Smooth muscle cell (in vitro differentiated cells): ENCODE data around the gene NCK2. TPM values are rescaled to one million over a fixed set of nuclear protein-coding genes. Genes with fewer than 3 reads are reported as not detected.

ENCODE experiments used
- DNase-seq: peaks from one replicate; lab custom pipeline; 2025; ENCODE audit not compliant: unreplicated experiment; lab: John Stamatoyannopoulos, UW
- H2AFZ ChIP-seq: fragments of 200-600 bp; sonication (generic); 2 replicates; pipeline ENCODE4 v1.6.0; 2016; ENCODE audit warnings: antibody characterized with exemption, low read depth, mild to moderate bottlenecking
- H3F3A ChIP-seq: fragments of 200-600 bp; sonication (generic); 2 replicates; pipeline ENCODE4 v1.6.0; 2017; ENCODE audit warnings: antibody characterized with exemption, low read depth
- H3K27ac ChIP-seq: fragments of 200-600 bp; sonication (generic); 2 replicates; pipeline ENCODE4 v1.5.1; 2016; ENCODE audit warnings: low read depth, mild to moderate bottlenecking
- H3K27me3 ChIP-seq: fragments of 200-600 bp; sonication (generic); 2 replicates; pipeline ENCODE4 v1.6.1; 2016; ENCODE audit warnings: low read depth, mild to moderate bottlenecking
- H3K36me3 ChIP-seq: fragments of 200-600 bp; sonication (generic); 2 replicates; pipeline ENCODE4 v1.5.1; 2016; ENCODE audit warnings: low read depth
- H3K4me1 ChIP-seq: fragments of 200-600 bp; sonication (generic); 2 replicates; pipeline ENCODE4 v1.5.1; 2016; ENCODE audit warnings: low read depth
- H3K4me2 ChIP-seq: fragments of 200-600 bp; sonication (generic); 2 replicates; pipeline ENCODE4 v1.6.0; 2016; ENCODE audit warnings: mild to moderate bottlenecking
- H3K4me3 ChIP-seq: fragments of 200-600 bp; sonication (generic); 2 replicates; pipeline ENCODE4 v1.5.1; 2016; ENCODE audit warnings: mild to moderate bottlenecking
- H3K79me2 ChIP-seq: fragments of 200-600 bp; sonication (generic); 2 replicates; pipeline ENCODE4 v1.6.0; 2016; ENCODE audit warnings: low read depth, mild to moderate bottlenecking
- H3K9ac ChIP-seq: fragments of 200-600 bp; sonication (generic); 2 replicates; pipeline ENCODE4 v1.6.0; 2016; ENCODE audit warnings: low read depth
- H3K9me3 ChIP-seq: fragments of 200-600 bp; sonication (generic); replicated peaks from 2 replicates; pipeline ENCODE4 v1.5.1; 2016; ENCODE audit warnings: low read depth
- H4K20me1 ChIP-seq: fragments of 200-600 bp; sonication (generic); 2 replicates; pipeline ENCODE4 v1.6.0; 2016; ENCODE audit warnings: low read depth
- WGBS: methylation state at CpG from one replicate; pipeline ENCODE4 v1.1.7; 2016; ENCODE audit warnings: low lambda C conversion rate; 5-methylcytosine and 5-hydroxymethylcytosine counted together
- polyA plus RNA-seq: library from polyadenylated mRNA; unstranded; fragments of >200 nt; fragmentation: Nextera tagmentation; extraction: Ambion mirVana; gene quantifications from 2 replicates; pipeline ENCODE4 v1.2.1, GENCODE V29; 2016
- total RNA-seq: library from RNA; depleted of rRNA; stranded (reverse); fragments of >200 nt; gene quantifications from 2 replicates; pipeline ENCODE4 v1.2.3, GENCODE V29; 2014
- TF ChIP-seq, protein P1 (sequence below): fragments of 200-600 bp; sonication (generic); IDR thresholded peaks from 2 replicates; pipeline ENCODE4 v1.5.1; 2017; ENCODE audit warnings: borderline replicate concordance, mild to moderate bottlenecking, antibody characterized with exemption; ENCODE audit not compliant: insufficient read depth, poor library complexity, severe bottlenecking

Gene NCK2
- total and polyA plus RNA-seq, 2 experiments from 2014 or later, result 29.0 to 50.5 TPM

DNA sequence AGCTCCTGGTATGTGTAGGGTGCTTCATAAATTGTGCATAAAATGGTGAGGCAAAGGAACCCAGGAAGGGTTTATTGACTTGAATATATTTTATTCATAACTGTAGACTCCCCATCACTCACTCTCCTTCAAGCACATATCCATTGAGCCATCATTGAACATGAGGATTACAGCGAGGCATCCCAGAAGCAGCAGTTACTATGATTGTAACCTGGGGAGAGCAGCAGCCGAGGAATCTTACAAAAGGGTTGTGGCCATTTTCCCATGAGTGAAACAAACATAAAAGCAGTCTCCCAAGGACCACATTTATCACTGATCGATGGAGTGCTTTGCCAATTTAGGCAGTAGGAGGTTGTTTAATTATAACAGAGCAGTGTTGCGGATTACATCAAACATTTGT, 183.4 kb downstream of the NCK2 start:
- Histone ChIP-seq H3K9ac (no peak overlapping the region), H3K4me3 (no peak overlapping the region), H3K4me2 (no peak overlapping the region), H3K36me3 (no peaks in the 10 kb centered on the region), H3K4me1 (no peaks in the 10 kb centered on the region), H4K20me1 (no peaks in the 10 kb centered on the region), H3F3A (no peaks in the 10 kb centered on the region), H3K27ac (no peak overlapping the region), H3K79me2 (no peaks in the 10 kb centered on the region), H2AFZ (no peak overlapping the region), H3K9me3 (no peaks in the 10 kb centered on the region), H3K27me3 (no peaks in the 10 kb centered on the region)
- TF ChIP-seq, protein P1, sequence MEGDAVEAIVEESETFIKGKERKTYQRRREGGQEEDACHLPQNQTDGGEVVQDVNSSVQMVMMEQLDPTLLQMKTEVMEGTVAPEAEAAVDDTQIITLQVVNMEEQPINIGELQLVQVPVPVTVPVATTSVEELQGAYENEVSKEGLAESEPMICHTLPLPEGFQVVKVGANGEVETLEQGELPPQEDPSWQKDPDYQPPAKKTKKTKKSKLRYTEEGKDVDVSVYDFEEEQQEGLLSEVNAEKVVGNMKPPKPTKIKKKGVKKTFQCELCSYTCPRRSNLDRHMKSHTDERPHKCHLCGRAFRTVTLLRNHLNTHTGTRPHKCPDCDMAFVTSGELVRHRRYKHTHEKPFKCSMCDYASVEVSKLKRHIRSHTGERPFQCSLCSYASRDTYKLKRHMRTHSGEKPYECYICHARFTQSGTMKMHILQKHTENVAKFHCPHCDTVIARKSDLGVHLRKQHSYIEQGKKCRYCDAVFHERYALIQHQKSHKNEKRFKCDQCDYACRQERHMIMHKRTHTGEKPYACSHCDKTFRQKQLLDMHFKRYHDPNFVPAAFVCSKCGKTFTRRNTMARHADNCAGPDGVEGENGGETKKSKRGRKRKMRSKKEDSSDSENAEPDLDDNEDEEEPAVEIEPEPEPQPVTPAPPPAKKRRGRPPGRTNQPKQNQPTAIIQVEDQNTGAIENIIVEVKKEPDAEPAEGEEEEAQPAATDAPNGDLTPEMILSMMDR, result no peak
- WGBS, result 93% methylated on average over 4 of the region's 4 CpGs
- no peak for DNase-seq

DNA sequence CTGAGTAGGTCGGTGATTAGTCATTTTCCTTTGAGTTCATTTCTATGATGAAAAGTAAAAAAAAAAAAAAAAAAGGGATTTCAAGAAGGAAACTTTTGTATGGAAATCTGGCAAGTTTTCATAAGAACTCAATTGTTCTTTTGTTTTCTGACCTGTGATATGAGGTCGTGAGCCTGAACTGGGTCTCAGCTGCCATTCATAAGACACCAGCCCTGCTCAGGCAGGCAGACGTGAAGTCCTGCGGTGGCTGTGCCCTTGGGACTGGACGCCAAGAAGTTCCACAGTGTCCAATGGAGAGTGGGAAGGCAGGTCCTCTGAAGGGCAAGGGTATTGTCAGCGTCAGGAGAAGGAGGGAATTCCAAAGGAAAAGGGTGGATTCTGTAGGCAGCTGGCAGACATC, 183.9 kb downstream of the NCK2 start:
- no peak overlapping the region for H2AFZ ChIP-seq

DNA sequence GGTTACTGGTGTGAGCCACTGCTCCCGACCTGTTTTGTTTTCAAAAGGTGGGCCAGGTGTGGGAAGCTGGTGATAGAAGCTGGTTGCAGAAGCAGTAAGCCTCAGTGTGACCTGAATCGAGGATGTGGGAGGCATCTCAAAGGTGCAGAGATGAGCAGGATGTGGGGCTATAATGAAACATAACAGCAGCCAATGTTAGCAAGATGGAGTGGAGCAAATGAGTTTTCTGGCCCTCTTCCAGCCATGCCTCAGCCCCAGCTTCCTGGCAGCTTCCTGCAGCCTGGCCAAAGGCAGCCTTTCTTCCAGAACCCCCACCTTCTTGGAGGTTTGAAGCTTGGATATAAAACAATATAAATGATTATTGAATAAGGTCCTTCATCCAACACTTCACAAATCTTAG, 184.8 kb downstream of the NCK2 start:
- TF ChIP-seq, protein P1, result no peak
- no peaks in the 10 kb centered on the region for H3F3A ChIP-seq
- H3K4me1 ChIP-seq, result no peaks in the 10 kb centered on the region
- no peak overlapping the region for H2AFZ ChIP-seq
- H3K4me3 ChIP-seq, result no peak overlapping the region
- no peak for DNase-seq
- H3K27me3 ChIP-seq, result no peaks in the 10 kb centered on the region
- H3K4me2 ChIP-seq, result no peak overlapping the region
- H4K20me1 ChIP-seq, result no peaks in the 10 kb centered on the region
- no peaks in the 10 kb centered on the region for H3K79me2 ChIP-seq
- H3K27ac ChIP-seq, result no peak overlapping the region
- WGBS, result 82% methylated on average over 2 of the region's 2 CpGs
- H3K36me3 ChIP-seq, result no peaks in the 10 kb centered on the region
- no peak overlapping the region for H3K9ac ChIP-seq
- H3K9me3 ChIP-seq, result no peaks in the 10 kb centered on the region

More for the DNA sequence above, 183.9 kb downstream of the NCK2 start:
- H4K20me1 ChIP-seq, result no peaks in the 10 kb centered on the region
- H3K79me2 ChIP-seq, result no peaks in the 10 kb centered on the region
- H3K27ac ChIP-seq, result no peak overlapping the region
- no peaks in the 10 kb centered on the region for H3F3A ChIP-seq
- no peaks in the 10 kb centered on the region for H3K27me3 ChIP-seq
- TF ChIP-seq, protein P1, result no peak
- no peak for DNase-seq
- no peaks in the 10 kb centered on the region for H3K4me1 ChIP-seq
- WGBS, result 89% methylated on average over 6 of the region's 6 CpGs
- H3K9me3 ChIP-seq, result no peaks in the 10 kb centered on the region
- no peak overlapping the region for H3K9ac ChIP-seq
- no peak overlapping the region for H3K4me3 ChIP-seq
- H3K4me2 ChIP-seq, result no peak overlapping the region
- no peaks in the 10 kb centered on the region for H3K36me3 ChIP-seq

DNA sequence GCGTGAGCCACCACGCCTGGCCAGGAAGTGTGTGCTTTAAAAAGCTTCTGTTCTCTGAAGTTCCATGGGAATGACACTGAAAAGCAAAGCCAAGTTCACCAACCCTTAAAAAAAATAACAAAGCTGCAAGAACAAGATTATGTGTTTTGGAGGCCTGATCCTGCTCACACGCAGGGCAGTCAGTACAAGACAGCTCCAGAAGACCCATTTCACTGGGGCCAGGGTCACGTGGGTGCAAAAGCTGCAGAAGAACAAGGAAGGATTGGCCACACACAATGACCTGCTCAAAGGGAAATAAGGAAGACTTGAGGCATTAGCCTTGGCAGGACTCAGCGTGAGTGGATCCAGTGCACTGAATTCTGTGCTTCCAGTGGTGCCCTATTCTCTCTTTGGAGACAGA, 187.9 kb downstream of the NCK2 start:
- H3K4me2 ChIP-seq, result no peak overlapping the region
- no peak overlapping the region for H3K9ac ChIP-seq
- H3F3A ChIP-seq, result no peaks in the 10 kb centered on the region
- no peak for DNase-seq
- H3K79me2 ChIP-seq, result no peaks in the 10 kb centered on the region
- H3K4me1 ChIP-seq, result no peaks in the 10 kb centered on the region
- 91% methylated on average over 5 of the region's 5 CpGs for WGBS
- H3K27ac ChIP-seq, result no peak overlapping the region
- H3K36me3 ChIP-seq, result no peaks in the 10 kb centered on the region
- no peak overlapping the region for H3K4me3 ChIP-seq
- no peaks in the 10 kb centered on the region for H3K27me3 ChIP-seq
- H3K9me3 ChIP-seq, result no peaks in the 10 kb centered on the region
- no peaks in the 10 kb centered on the region for H4K20me1 ChIP-seq
- H2AFZ ChIP-seq, result no peak overlapping the region
- TF ChIP-seq, protein P1, result no peak
